ENCODE measurements around the gene LOXHD1.

- no peak for TF ChIP-seq CTCF (IDR thresholded peaks at IDR 0.05)
- TF ChIP-seq EZH2 (IDR thresholded peaks at IDR 0.05; ENCODE audit: borderline replicate concordance, insufficient read depth, low read depth, low read length, poor library complexity, severe bottlenecking): no peak
Measured at GRCh38 chr18:46566111-46566510, 90.9 kb downstream of the LOXHD1 start.

All from B cell (primary cell).